Muscle of arm (tissue), 14 donors: ENCODE results near the gene RANBP10. TPM values are rescaled to one million over a fixed set of nuclear protein-coding genes. Genes with fewer than 3 reads are reported as not detected.
"Not testable (repeated sequence)": the region's sequence is repeated elsewhere in the genome, so short reads cannot be mapped to it uniquely, and the experiment has no call there.

Experiments
- DNase-seq: peaks from one replicate; pipeline ENCODE4 v3.0.0-alpha.2; 2013
- long read RNA-seq, 11 donors: transcript quantifications; one replicate each; lab custom pipeline, GENCODE V29; 2026
- polyA plus RNA-seq, 12 donors: library from polyadenylated mRNA; unstranded; fragments of 120-200 nt; gene quantifications; one replicate each; pipeline ENCODE4 v1.2.1, GENCODE V29; 2013; ENCODE audit not compliant: insufficient read length in 12 of 12

The RANBP10 gene
- polyA plus RNA-seq, result 10 to 100 TPM in 11 of 12 donors, not detected in 1; 15.0 to 31.8 (median 21.2) TPM
- long read RNA-seq, donor 1, result 0 reads
- long read RNA-seq, donor 2, result 0 reads
- long read RNA-seq, donor 3, result 0 reads
- long read RNA-seq, donor 4, result 0 reads
- long read RNA-seq, donor 5, partial matches to known transcripts, result 404 of 654 reads
- long read RNA-seq, donor 5, other reads (novel, unspliced or antisense), result 250 of 654 reads
- long read RNA-seq, donor 6, result 0 reads
- long read RNA-seq, donor 7, result 0 reads
- long read RNA-seq, donor 8, result 0 reads
- long read RNA-seq, donor 9, result 0 reads
- long read RNA-seq, donor 10, result 0 reads
- long read RNA-seq, donor 11, result 0 reads

DNA sequence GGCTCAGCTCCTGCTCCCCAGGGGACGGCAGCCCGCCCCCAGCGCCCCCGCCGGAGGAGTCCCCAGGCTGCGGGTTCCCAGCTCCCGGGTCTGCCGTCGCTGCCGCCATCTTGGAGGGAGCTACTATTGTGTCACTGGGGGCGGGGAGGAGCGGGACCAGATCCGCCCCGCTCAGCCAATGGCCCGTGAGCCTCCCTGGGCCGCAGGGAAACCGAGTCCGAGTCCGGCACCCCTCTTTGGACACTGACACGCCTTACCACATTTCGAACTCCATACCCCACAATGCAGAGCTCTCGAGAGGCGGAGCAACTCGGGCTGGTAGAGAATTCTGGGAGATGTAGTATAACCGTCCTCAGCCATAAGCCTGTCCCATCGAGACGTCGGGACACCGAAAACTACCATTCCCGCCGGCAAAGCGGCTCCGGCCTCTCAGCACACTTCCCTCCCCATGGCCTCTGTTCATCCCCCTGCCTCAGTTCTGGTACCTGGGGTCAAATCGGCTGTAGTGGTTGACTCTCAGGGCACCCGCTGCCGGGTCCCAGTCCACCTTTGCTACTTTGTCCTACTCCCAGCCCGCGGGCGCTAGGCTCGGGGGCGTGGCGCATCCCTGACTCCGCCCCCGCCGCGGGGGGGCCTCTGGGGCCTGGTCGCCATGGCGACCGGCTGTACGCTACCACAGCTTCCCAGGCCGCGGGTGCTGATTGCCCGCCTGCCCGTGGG, at the start of gene RANBP10, which contains the start of gene TSNAXIP1:
Gene RANBP10 (minus strand): TSS at position 133 of the 720 bp plus-strand sequence. CDS start 24 bp downstream, at position 109.
Gene TSNAXIP1 (plus strand): TSS at position 462 of the 720 bp plus-strand sequence. CDS start 261 bp downstream, outside the sequence.
- peak; percentile 98 for DNase-seq

DNA sequence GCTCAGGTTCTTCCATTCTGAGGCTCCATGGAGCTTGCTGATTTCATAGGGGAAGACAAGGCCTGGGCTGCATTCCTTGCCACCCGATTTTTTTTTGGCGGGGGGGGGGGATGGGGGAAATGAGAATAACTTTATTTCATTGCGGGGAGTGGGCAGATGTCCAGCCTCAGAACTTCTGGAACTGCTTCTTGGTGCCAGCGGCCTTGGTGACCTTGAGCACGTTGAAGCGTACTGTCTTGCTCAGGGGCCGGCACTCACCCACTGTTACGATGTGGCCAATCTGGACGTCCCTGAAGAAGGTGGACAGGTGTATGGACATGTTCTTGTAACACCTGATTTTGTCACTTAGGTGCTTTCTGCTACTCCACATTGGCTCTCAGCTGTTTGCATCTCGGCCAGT, 49.4 kb upstream of the RANBP10 start:
- DNase-seq, result no peak

DNA sequence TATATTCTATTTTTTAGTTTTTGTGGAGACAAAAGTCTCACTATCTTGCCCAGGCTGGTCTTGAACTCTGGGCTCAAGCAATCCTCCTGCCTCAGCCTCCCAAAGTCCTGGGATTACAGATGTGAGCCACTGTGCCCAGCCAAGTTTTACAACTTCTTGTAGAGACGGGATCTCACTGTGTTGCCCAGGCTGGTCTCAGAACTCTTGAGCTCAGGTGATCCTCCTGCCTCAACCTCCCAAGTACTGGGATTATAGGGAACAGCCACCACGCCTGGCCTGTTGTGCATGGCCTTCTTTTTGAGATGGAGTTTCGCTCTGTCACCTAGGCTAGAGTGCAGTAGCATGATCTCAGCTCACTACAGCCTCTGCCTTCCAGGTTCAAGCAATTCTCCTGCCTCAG, 47.3 kb upstream of the RANBP10 start:
- DNase-seq, result no peak

DNA sequence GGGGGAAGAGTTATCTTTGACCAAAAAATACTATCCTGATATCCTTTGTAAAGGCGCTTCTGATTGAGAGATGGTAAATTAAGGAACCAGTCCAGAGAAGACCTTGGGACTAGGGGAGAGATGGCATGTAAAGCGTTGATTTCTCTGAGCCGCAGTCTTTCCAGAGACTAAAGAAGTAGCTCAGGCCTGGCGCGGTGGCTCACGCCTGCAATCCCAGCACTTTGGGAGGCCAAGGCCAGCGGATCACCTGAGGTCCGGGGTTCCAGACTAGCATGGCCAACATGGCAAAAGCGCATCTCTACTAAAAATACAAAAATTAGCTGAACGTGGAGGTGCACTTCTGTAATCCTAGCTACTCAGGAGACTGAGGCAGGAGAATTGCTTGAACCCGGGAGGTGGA, 41.8 kb upstream of the RANBP10 start:
- DNase-seq, result no peak

DNA sequence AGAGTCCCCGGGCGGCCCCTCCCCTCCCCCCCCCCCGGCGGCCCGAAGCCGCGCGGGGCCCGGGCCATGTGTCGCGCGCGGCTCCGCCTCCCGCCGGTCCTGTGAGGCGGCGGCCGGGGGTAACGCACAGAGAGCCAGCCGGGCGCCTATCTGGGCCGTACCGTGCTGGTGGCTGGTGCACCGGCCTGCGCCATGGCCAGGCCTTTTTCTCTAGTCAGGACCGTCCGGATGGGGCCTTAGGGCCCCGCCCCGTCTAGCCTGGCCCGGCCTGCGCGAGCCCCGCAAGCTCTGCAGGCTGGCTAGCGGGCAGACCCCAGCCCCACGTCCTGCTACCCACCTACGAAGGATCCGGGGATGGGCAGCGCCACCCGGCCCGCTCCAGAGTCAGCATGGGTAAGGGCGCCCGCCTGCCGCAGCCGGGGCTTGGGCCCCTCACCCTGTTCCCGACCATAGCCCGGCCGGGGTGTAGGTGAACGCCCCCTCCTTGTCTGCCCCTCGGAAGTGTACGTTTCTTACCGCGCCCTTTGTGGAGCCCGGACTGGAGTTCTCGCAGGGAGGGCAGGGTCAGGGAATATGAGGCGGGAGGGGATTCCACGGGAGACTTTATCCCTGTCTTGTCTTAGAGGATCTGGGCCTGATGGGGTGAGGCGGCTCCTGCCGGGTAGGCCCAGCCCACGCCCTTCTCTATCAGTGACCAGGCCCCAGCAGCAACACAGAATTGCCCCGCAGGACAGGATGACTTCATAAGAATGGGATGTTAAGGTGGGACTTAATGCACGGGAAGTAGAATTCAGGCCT, 40.9 kb upstream of the RANBP10 start, which contains the start of gene CENPT:
Gene CENPT (minus strand): TSS at position 630 of the 798 bp plus-strand sequence. CDS start 13,834 bp downstream, outside the sequence.
- no peak for DNase-seq

DNA sequence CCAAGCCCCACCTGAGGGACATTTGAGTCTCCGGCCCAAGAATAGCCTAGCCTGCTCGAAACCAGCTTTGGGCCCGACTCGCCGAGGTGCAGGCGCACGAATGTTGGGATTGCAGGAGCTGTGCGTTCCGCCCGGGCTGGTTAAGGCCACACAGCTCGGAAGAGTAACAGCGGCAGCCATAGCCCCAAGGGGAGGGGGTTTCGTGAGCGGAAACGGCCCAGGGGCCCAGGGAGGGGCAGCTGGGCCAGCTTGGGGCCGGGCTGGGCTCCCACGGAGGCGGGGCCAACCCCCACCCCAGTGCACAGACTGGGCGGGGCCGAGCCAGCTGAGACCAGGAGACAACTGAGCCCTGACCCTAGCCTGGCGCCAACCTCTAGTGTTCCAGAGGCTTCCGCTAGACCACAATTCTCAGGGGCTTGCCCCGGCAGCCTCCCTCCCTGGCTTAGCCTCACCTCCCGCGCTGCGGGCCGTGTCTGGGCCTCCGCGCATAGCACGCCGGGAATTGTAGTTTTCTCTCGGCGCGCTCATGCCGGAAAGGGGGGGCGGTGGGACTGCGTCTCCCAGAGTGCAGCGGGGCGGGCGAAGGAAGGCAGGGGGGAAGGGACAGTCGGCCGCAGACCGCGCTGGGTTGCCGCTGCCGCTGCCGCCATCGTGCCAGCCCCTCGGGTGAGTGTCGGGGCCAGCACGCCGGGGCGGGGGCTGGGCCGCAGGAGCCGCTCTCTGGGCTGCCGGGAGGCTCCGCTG, 40.1 kb upstream of the RANBP10 start, which contains the start of gene NUTF2:
Gene NUTF2 (plus strand): TSS at position 614 of the 744 bp plus-strand sequence. CDS start 18,198 bp downstream, outside the sequence.
- peak; percentile 97 for DNase-seq

DNA sequence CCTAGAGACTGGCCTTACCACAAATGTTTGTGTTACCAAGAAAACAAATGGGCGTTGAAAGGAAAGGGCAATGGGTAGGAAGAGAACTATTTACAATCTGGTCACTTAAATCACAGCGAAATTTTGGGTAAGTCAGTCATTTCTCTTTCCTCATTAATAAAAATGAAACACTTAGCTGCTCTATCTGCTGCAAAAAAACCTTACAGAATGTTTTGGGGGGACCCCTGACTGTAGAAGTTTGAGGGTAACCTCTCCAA, 39.6 kb upstream of the RANBP10 start:
- DNase-seq, result no peak

DNA sequence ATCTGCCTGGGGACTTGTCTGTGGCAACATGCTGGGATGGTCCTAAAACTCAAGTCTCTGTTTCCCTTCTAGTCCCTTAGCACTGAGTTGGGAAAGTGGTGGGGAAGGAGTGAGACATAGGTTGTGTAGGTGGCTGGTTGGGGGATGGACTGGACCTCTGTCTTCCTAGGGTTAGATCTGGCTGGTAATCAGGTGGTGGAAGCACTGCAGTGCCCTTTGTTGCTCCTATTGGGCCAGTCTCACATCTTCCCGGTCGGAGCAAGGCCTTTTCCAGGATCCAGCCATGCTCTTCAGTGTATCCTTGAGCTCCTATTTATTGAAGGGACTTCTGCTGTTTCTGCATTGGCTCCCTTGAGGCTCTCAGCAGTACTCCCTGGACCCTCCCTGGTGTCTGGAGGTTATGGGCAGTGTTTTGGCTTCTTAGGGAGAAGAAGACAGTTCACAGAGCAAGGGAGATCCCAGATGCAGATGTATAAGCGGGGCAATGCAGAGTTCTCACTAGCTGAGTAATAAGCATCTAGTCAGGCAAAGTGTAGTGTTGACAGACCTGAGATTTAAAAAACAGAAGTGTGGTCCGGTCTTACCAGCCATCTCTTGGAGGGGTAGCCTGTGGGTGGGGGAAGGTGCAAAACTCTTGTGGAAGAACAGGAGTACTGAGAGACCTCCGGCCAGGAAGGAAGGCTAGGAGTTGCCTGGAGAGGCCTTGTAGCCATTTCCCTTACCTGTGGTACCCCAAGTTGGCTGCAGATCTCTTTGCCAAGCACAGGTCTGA, 39.1 kb upstream of the RANBP10 start:
- no peak for DNase-seq

DNA sequence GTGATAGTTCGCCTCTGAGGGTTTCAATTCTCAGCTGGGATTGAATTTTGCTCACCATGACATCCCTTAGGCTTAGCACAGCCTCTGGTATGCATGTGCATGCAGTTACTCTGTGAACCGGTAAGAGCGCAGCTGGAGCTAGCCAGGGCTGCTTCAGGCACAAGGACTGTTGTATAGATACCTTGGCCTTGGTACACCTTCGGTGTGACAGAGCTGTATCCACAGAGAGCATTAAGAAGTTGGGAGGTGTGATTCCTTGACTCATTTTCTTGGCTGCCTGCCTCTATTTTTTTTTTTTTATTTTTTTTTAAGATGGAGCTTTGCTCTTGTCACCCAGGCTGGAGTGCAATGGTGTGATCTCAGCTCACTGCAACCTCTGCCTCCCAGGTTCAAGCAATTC, 38.1 kb upstream of the RANBP10 start:
- no peak for DNase-seq

DNA sequence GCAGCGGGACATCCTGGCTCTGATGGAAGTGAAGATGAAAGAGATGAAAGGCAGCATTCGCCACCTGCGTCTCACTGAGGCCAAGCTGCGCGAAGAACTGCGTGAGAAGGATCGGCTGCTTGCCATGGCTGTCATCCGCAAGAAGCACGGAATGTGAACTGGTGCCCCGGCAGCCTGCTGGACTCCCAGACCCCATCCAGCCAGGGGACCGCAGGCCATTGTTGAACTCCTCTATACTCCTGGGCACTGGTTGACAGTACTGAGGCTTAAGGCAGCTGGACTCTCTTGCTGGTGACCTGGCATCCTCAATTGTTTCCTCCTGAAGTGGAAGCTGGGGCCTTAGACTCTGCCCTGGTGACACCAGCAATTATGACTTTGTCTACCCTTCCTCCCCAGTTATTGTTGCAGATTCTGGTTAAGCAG, 37.0 kb upstream of the RANBP10 start:
- DNase-seq, result no peak

DNA sequence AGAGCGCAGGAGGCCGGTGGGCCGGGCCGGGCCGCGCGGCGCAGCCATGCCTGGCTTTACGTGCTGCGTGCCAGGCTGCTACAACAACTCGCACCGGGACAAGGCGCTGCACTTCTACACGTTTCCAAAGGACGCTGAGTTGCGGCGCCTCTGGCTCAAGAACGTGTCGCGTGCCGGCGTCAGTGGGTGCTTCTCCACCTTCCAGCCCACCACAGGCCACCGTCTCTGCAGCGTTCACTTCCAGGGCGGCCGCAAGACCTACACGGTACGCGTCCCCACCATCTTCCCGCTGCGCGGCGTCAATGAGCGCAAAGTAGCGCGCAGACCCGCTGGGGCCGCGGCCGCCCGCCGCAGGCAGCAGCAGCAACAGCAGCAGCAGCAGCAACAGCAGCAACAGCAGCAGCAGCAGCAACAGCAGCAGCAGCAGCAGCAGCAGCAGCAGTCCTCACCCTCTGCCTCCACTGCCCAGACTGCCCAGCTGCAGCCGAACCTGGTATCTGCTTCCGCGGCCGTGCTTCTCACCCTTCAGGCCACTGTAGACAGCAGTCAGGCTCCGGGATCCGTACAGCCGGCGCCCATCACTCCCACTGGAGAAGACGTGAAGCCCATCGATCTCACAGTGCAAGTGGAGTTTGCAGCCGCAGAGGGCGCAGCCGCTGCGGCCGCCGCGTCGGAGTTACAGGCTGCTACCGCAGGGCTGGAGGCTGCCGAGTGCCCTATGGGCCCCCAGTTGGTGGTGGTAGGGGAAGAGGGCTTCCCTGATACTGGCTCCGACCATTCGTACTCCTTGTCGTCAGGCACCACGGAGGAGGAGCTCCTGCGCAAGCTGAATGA, 36.4 kb upstream of the RANBP10 start:
- peak; percentile 58 for DNase-seq

DNA sequence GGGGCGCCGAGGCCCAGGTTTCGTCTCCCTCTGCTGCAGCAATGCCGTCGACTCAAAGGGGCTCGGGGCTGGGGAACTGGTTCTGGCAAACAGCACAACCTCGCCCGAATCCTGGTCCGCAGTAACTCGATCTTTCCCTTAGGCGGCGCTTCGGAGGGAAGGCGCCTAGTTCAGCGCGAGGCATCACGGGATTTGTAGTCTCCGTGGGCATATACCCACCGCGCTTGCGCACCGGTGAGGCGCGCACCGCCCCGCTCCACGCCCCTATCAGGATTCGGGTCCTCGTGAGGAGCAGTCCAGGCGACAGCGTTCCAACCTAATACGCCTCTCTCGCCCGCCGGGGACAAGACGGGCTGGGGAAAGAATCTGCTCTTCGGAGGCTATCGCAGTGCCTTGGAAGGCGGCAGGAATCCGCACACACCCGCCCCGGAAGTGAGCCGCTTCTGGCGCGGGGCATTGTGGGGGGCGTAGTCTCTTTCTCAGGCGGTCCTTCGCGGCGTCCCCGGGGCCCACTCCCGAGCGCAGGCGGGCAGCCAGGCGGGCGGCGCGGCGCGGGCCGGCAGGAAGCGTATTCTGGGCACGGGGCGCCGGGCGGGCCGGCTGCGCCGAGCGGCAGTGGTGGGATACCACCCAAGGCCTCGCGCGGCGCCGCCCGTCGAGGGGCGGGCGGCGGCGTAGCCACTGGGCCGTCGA, 35.6 kb upstream of the RANBP10 start, which contains the start of gene THAP11:
Gene THAP11 (plus strand): TSS at position 505 of the 693 bp plus-strand sequence. CDS start 235 bp downstream, outside the sequence.
- peak; percentile 99 for DNase-seq

DNA sequence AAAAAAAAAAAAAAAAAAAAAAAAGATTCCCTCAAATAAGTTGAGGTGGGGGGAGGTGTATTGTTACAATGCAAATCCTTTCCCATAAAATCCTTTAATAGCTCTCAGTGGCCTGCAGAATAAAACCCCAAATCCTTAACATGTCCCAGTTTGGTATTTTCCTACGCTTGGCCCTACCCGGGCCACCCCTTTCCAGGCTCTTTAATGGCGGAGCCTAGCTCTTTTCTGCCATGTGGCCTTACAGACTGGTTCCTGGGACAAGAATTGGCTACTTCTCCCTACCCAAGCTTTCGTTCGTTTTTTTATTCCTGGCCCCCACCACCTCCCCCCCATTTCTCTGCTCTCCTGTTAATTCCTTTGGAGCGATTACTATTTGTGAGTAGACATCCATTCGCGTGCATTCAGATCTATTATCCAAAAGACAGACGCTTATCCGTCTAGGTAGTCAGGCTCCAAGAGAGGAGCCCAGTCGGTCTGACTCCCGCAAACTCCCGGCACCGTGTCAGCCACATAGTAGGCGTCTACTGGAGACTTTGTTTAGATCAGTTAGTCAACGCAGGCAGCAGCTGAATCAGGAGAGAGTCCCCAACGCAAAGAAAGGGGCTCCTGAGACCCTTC, 34.9 kb upstream of the RANBP10 start:
- DNase-seq, result no peak

DNA sequence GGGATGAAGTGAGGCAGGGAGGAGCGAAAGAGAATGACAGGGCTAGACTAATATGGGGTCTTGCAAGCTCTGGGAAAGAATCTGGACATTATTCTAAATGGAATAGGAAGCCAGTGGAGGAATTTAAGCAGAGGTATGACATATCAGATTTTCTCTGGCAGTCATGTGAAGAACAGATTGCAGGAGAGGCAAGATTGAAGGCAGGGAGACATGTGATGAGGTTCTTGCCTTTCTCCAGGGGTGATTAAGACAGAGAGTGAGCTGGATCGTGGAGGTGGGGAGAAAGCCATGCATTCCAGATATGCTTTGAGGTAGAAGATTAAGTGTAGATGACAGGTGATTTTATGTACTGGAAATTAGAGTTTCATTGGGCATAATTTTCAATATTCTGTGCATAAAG, 31.5 kb upstream of the RANBP10 start:
- DNase-seq, result no peak

DNA sequence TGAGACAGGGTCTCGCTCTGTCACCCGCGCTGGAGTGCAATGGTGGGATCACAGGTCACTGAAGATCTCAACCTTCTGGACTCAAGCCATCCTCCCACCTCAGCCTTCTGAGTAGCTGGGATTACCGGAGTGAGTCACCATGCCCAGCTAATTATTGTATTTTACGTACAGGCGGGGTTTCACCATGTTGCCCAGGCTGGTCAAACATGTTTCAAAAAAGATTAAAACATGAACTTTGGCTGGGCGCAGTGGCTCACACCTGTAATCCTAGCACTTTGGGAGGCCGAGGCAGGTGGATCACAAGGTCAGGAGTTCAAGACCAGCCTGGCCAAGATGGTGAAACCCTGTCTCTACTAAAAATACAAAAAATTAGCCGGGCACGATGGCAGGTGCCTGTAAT, 30.8 kb upstream of the RANBP10 start:
- not testable (repeated sequence) for DNase-seq

DNA sequence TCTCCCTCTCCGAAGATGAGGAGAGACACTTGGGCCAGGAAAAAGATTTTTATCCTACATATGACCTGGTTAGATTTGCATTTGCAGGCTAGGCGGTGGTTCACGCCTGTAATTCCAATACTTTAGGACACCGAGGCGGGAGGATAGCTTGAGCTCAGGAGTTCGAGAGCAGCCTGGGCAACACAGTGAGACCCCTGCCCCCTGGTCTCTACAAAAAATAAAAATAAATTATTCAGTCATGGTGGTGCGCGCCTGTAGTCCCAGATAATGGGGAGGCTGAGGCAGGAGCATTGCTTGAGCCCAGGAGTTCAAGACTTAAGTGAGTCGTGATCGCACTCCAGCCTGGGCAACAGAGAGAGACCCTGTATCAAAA, 27.9 kb upstream of the RANBP10 start:
- DNase-seq, result no peak

DNA sequence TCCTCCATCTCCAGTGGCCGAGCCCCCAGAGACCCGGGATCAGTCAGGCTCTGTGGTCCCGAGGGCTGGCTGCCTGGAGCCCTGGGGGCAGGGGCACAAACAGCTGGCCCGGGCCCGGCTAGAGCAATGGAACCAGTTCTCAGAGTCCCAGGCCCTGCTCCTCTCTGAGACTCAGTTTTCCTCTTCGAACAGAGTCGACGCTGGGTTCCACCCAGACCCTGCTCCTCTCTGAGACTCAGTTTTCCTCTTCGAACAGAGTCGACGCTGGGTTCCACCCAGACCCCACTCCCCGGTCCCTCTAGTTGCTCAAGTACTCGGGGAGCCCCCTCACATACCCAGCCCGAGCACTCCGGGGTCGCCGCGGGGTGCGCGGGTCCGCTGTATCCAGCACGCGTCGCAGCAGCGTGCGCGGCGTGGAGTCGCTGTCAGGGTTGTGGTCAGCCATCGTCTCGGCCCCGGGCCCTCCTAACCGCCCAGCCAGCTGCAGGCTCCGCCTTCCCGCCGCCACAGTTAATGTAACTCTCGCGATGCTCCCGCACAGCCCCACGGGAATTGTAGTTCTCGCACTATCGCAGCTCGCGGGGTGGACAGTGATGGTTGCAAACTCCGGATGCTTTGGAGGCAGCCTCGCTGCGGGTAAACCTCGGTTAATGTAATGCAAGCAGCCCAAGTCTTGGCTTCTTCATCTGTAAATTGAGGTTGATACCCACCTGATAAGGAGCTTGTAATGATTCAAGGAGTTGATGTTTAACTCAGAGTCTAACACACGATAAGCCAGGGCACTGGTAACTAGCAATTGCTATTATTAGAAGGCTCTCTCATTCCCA, 27.3 kb upstream of the RANBP10 start:
- DNase-seq, result peak; percentile 97

DNA sequence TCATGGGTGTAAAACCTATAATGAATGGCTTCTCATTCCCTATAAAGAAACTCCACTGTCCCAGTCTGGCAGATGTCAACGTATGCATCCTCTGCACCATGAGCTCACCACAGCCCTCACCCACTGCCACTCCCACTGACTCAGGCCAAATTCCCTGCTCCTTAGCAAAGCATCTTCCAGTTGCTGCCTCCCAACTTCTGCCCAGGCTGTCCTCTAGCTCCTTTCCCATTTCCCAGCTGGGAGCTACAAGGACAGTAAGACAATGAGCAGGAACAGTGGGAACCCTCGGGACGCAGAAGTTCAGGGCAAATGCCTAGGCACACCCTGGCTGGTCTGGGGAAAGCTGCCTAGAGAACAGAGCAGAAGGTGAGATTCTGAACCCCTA, 26.7 kb upstream of the RANBP10 start:
- DNase-seq, result no peak
